GM10266 (cell line): ENCODE results near the gene ARHGAP26.

Experiments
- DNase-seq: peaks from one replicate; pipeline ENCODE4 v3.0.0; 2012; ENCODE audit errors: extremely low spot score
- CTCF ChIP-seq: IDR thresholded peaks from 2 replicates; pipeline ENCODE4 v1.5.1; 2012; ENCODE audit warnings: mild to moderate bottlenecking, low read depth; ENCODE audit not compliant: control insufficient read depth, insufficient read depth; ENCODE audit errors: missing control alignments

Gene ARHGAP26

DNA sequence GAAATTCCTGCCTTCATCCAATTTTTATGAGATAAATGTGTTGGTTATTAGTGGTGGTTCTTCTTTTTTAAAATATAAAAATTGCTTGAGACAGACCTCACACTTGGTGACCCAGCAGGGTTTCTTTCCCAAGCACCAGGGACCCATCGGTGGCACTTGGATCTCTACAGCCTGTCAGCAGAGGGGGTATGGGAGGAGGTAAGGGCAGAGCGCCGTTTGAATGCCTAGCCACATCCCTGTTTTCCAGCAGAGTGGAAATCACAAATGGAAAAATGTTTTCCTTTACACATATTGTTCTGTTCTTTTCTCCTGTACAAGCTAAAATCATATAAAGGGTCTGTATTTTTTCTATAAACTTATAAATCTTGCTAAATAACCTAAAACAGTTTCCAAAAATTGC, 385.3 kb downstream of the ARHGAP26 start:
- no peak for TF ChIP-seq CTCF

GRCh38 chr5:143156086-143156485, 385.9 kb downstream of the ARHGAP26 start:
- no peak for TF ChIP-seq CTCF
- DNase-seq, result no peak

More for the DNA sequence above, 385.3 kb downstream of the ARHGAP26 start:
- DNase-seq, result no peak

GRCh38 chr5:143156572-143156971, 386.4 kb downstream of the ARHGAP26 start:
- TF ChIP-seq CTCF, result no peak
- DNase-seq, result no peak

- DNase-seq, result no peak
- no peak for TF ChIP-seq CTCF
Measured at GRCh38 chr5:143159031-143159430, 388.9 kb downstream of the ARHGAP26 start.

- TF ChIP-seq CTCF, result no peak
- no peak for DNase-seq
Measured at GRCh38 chr5:143161885-143162540, 391.8 kb downstream of the ARHGAP26 start.

GRCh38 chr5:143162810-143163209, 392.6 kb downstream of the ARHGAP26 start:
- TF ChIP-seq CTCF, result no peak
- DNase-seq, result no peak

GRCh38 chr5:143164557-143164956, 394.4 kb downstream of the ARHGAP26 start:
- DNase-seq, result no peak
- TF ChIP-seq CTCF, result no peak
